OCI-LY7 (cell line): Measurements from ENCODE around the gene FAM13A. TPM values are rescaled to one million over a fixed set of nuclear protein-coding genes. Genes with fewer than 3 reads are reported as not detected.

Experiments
- BruUV-seq: library from RNA; stranded (reverse); fragments of 400-500 nt; replicated peaks from 2 replicates; lab custom pipeline; 2021; lab: Mats Ljungman, UMichigan
- CTCF ChIA-PET: fragments of 300-600 bp; sonication (Branson Sonifier 250); formaldehyde crosslinking; loops from one replicate; lab custom pipeline; 2022; ENCODE audit warnings: antibody characterized with exemption; ENCODE audit not compliant: unreplicated experiment; lab: Charles Lee
- POLR2A ChIA-PET: fragments of 300-600 bp; sonication (Branson Sonifier 250); formaldehyde crosslinking; loops from one replicate; lab custom pipeline; 2022; ENCODE audit warnings: antibody characterized with exemption; lab: Charles Lee
- DNase-seq: peaks from one replicate; pipeline ENCODE4 v3.0.0-alpha.2; 2015; ENCODE audit warnings: low spot score
- H2AFZ ChIP-seq: fragments of 200-600 bp; sonication (generic), shearing (Covaris generic); 2 replicates; pipeline ENCODE4 v1.6.1; 2014; ENCODE audit warnings: mild to moderate bottlenecking, antibody characterized with exemption, low read length, moderate library complexity
- H3K27ac ChIP-seq: fragments of 200-600 bp; sonication (generic); 2 replicates; pipeline ENCODE4 v1.5.1; 2014; ENCODE audit warnings: mixed run types, low read depth, mild to moderate bottlenecking, moderate library complexity, low read length, inconsistent platforms; ENCODE audit not compliant: poor library complexity, severe bottlenecking
- H3K36me3 ChIP-seq: fragments of 200-600 bp; sonication (generic); 2 replicates; pipeline ENCODE4 v1.6.1; 2014; ENCODE audit warnings: mild to moderate bottlenecking, antibody characterized with exemption, low read length, moderate library complexity, mixed read lengths; ENCODE audit not compliant: insufficient read depth
- H3K4me1 ChIP-seq: fragments of 200-600 bp; sonication (generic); 2 replicates; pipeline ENCODE4 v1.5.1; 2014; ENCODE audit warnings: mild to moderate bottlenecking, low read length; ENCODE audit not compliant: insufficient read depth, poor library complexity, severe bottlenecking
- H3K4me2 ChIP-seq: fragments of 200-600 bp; sonication (generic); 2 replicates; pipeline ENCODE4 v1.6.1; 2014; ENCODE audit warnings: mild to moderate bottlenecking, low read length
- H3K4me3 ChIP-seq: fragments of 200-600 bp; sonication (generic); 2 replicates; pipeline ENCODE4 v1.5.1; 2014; ENCODE audit warnings: mild to moderate bottlenecking, low read depth, low read length; ENCODE audit not compliant: poor library complexity, severe bottlenecking
- H3K79me2 ChIP-seq: fragments of 200-600 bp; sonication (generic); 2 replicates; pipeline ENCODE4 v1.6.1; 2016; ENCODE audit warnings: low read depth, mild to moderate bottlenecking, low read length, moderate library complexity, mixed read lengths; ENCODE audit not compliant: insufficient read depth
- H3K9me2 ChIP-seq: fragments of 200-600 bp; sonication (generic); 2 replicates; pipeline ENCODE4 v1.6.1; 2016; ENCODE audit warnings: mild to moderate bottlenecking, low read length, mixed read lengths; ENCODE audit not compliant: insufficient read depth
- H3K9me3 ChIP-seq: fragments of 200-600 bp; sonication (generic); 2 replicates; pipeline ENCODE4 v1.6.1; 2014; ENCODE audit warnings: mild to moderate bottlenecking, mixed run types, low read length, mixed read lengths
- H4K20me1 ChIP-seq: fragments of 200-600 bp; sonication (generic); 2 replicates; pipeline ENCODE4 v1.6.1; 2014; ENCODE audit warnings: mild to moderate bottlenecking, antibody characterized with exemption, low read length, moderate library complexity, mixed read lengths; ENCODE audit not compliant: insufficient read depth
- CTCF ChIP-seq: fragments of 200-600 bp; sonication (generic); conservative IDR thresholded peaks from 2 replicates; pipeline ENCODE4 v1.5.1; 2014; ENCODE audit warnings: mild to moderate bottlenecking, antibody characterized with exemption, low read length, moderate library complexity, mixed read lengths
- EZH2phosphoT487 ChIP-seq: fragments of 200-600 bp; sonication (generic); IDR thresholded peaks from 2 replicates; pipeline ENCODE4 v1.6.1; 2018; ENCODE audit warnings: low read depth, borderline replicate concordance, mild to moderate bottlenecking, mixed run types, antibody characterized with exemption, low read length, moderate library complexity, mixed read lengths
- intact Hi-C: fragments of 100-400 bp; cut with micrococcal nuclease; formaldehyde crosslinking; loops from one replicate; pipeline ENCODE4 v1.10.0; 2022; ENCODE audit not compliant: unreplicated experiment
- total RNA-seq, 2 experiments: library from RNA; depleted of rRNA in 1 of 2; stranded (reverse); fragments of >200 nt in 1 of 2; shearing (Covaris generic) in 1 of 2; gene quantifications; 2 replicates each; pipeline ENCODE4 v1.2.3, GENCODE V29; 2014 to 2022

The FAM13A gene
- total RNA-seq, 2 experiments from 2014 or later, result not detected

GRCh38 chr4:89099034-89099433, 42.0 kb upstream of the FAM13A start:
- Histone ChIP-seq H3K4me2 (no peak overlapping the region), H3K9me3 (no peaks in the 10 kb centered on the region), H3K4me3 (no peak overlapping the region), H3K36me3 (no peaks in the 10 kb centered on the region), H3K27ac (no peak overlapping the region), H3K4me1 (no peaks in the 10 kb centered on the region), H3K9me2 (no peaks in the 10 kb centered on the region), H2AFZ (no peak overlapping the region), H4K20me1 (no peaks in the 10 kb centered on the region), H3K79me2 (no peaks in the 10 kb centered on the region)
- intact Hi-C loops, result no loop called here
- no TSS peak for BruUV-seq
- TF ChIP-seq CTCF, result no peak
- TF ChIP-seq EZH2phosphoT487, result no peak
- DNase-seq, result no peak
- CTCF ChIA-PET, result no interaction called here
- POLR2A ChIA-PET, result no interaction called here

DNA sequence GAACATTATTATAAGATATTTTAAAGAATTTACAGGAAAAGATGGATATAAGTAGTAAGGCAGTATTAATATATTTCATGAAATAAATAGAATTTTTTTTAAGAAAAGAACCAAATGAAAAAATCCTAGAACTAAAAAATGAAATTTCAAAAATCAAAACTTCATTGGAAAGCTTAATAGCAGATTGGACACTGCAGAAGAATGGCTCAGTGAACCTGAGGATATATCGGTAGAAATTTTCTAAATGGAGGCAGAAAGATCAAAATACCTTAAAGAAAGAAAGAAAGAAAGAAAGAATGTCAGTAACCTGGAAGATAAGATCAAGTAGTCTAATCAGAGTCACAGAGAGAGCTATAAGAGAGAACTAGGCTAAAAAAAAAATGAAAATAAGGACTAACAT, 21.3 kb upstream of the FAM13A start:
- no peak overlapping the region for H2AFZ ChIP-seq
- H3K4me2 ChIP-seq, result no peak overlapping the region
- no peaks in the 10 kb centered on the region for H3K9me2 ChIP-seq
- no peaks in the 10 kb centered on the region for H4K20me1 ChIP-seq
- DNase-seq, result no peak
- no peak overlapping the region for H3K27ac ChIP-seq
- intact Hi-C loops, result no loop called here
- no peaks in the 10 kb centered on the region for H3K36me3 ChIP-seq
- TF ChIP-seq CTCF, result no peak
- no peak for TF ChIP-seq EZH2phosphoT487
- no peaks in the 10 kb centered on the region for H3K9me3 ChIP-seq
- no peaks in the 10 kb centered on the region for H3K4me1 ChIP-seq
- CTCF ChIA-PET, result no interaction called here
- POLR2A ChIA-PET, result no interaction called here
- H3K79me2 ChIP-seq, result no peaks in the 10 kb centered on the region
- BruUV-seq, result no TSS peak
- H3K4me3 ChIP-seq, result no peak overlapping the region

DNA sequence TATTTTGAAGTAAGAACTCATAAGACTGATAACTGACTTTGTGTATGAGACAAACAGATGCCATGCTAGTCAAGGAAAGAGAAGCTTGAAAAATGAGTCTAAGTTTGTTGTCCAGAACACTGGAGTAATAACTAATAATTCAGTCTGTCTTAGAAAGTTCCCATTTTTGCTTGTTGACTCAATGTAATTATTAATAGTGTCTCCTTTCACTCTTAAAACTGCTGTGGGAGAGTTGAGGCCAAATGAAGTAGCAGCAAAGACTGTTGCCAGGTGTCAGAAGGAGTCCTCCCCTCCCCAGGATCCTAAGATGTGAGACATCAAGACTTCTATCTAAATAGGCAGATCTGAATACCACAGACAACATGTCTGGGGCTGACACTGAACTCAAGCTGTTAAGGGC, 20.8 kb upstream of the FAM13A start:
- Histone ChIP-seq H3K4me3 (no peak overlapping the region), H2AFZ (no peak overlapping the region), H3K36me3 (no peaks in the 10 kb centered on the region), H3K9me2 (no peaks in the 10 kb centered on the region), H4K20me1 (no peaks in the 10 kb centered on the region), H3K4me1 (no peaks in the 10 kb centered on the region), H3K4me2 (no peak overlapping the region), H3K9me3 (no peaks in the 10 kb centered on the region), H3K27ac (no peak overlapping the region), H3K79me2 (no peaks in the 10 kb centered on the region)
- CTCF ChIA-PET, result no interaction called here
- intact Hi-C loops, result no loop called here
- POLR2A ChIA-PET, result no interaction called here
- BruUV-seq, result no TSS peak
- no peak for DNase-seq
- TF ChIP-seq CTCF (no peak), EZH2phosphoT487 (no peak)
